SKM-1 (cell line): ENCODE measurements around the gene PTPN9.
A peak's percentile ranks its signal among the peaks of the same experiment; 100 is the strongest.
"Not testable (repeated sequence)": the region's sequence is repeated elsewhere in the genome, so short reads cannot be mapped to it uniquely, and the experiment has no call there.

Experiments used
- DNase-seq: peaks from one replicate; lab custom pipeline; 2025; ENCODE audit not compliant: unreplicated experiment; lab: John Stamatoyannopoulos, UW

PTPN9 gene

DNA sequence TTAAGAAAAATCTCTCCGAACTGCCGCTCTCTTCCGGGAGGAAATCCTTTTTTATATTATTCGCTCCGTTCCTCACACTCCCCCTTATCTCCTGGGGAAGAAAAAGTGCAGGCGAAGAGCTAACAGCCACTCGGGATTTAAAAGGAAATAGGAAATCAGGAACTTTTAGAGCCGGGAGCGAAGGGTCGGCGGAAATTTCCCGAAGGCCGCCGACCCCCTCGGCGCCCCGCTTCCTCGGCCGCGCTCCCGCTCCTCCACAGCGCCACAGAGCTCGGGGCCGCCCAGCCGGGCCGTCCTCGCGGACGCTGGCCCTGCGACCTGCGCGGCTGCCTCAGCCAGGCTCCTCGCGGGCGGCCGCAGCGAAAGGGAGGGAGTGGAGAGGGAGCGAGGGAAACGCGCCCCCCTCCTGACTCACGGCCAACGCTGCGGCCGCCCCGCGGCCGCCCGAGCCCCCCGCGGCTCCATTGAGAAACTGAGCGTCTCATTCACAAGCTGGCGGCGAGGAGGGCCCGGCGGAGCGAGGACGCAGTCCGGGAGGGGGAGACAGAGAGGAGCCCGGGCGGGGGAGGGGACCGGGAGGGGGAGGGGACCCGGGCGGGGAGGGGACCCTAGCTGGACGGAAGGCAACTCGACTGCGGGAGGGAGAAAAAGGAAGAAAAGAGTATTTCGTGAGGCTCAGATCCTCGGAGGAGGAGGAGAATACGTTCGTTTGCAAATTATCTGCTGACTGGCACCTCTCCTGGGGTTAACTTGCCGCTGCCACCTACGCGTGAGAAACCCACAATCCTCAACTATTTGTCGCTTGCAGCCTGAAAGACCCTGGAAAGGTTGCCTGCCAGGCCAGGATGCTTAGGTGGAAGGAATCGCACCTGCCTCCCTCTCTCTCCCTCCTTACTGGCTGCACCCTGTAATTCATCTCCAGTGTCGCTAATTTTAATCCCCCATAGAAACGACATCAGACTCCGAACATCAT, at the start of gene PTPN9:
TSS of gene PTPN9 (minus strand) at position 368 of the 973 bp plus-strand sequence. CDS start 539 bp downstream, outside the sequence.
- peak; percentile 68 for DNase-seq

DNA sequence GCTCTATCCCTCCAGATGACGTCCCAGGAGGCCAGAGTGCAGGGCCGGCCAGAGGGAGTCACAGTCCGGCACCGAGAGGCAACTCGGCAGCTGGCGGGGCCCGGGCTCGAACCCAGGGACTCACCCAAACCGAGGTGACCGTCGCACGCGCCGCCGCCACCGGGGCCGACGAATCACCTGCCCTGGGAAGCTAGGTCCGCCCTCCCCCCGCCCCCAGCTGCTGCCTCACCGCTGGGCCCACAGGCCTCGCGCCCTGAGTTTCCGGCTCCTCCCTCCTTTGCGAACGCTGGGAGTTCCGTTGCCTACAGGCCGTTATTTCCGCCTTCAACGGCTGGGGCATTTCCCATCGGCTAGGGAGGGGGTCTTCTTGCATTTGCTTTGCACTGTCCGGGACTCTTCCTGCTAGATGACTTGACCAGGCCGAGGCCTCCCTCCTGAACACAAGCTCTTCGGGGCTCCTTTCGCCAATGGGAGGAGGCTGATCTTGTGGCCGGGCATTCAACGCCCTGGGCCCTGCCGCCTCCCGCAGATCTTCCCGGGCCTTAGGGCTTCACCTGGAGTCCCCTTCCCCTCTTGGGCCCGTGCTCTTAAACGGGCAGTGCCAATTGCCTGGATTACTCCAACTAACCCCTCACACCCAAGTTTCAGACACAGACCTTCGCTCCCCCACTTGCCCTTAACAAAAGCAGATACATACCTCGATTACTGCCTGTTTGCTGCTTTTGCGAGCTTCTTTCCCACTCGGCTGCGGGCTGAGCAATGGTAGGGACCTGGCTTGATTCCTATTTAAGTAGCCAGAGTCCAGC, 46.6 kb upstream of the PTPN9 start, which contains the start of gene SNUPN:
TSS of gene SNUPN (minus strand) at position 184 of the 806 bp plus-strand sequence. CDS start 4,674 bp downstream, outside the sequence.
- DNase-seq, result peak; percentile 86

DNA sequence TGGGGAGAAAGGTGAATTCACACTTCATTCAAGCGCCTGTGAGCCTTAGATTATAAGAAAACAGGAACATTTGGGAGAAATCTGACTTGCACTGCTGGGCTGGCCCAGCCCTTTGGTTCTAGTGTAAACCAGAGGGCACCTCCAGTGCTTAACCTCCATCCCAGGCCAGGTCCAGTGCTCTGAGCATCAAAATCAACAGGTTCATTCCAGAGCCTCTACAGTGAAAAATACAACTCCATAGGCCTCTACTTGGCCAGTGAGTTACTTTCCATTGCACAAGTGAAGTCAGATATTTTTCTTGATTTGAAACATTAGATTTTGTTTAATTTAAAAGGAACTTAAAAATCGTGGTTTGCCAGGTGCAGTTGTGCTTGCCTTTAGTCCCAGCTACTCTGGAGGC, 43.4 kb upstream of the PTPN9 start:
- DNase-seq, result no peak

DNA sequence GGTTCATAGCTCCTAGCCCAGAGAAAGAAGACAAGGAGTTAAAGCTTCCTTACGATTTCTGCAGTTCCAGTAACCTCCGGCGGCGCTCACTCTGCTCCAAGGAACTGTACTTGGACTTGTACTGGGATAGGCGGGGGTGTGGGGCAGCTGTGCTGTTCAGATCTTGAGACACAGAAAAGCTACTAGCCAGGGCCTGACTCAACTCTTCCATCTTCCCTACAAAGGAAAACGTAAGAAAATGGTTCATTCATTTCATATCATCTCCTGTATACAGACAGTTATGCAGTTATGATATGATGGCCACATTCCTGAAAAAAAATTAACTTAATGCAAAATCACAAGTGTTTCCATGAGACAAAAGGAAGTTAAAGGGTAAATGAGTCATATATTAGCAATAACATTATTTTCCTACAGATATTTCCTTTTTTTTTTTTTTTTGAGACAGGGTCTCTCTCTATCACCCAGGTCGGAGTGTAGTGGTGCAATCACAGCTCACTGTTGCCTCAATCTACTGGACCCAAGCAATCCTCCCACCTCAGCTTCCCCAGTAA, 41.8 kb upstream of the PTPN9 start:
- no peak for DNase-seq

DNA sequence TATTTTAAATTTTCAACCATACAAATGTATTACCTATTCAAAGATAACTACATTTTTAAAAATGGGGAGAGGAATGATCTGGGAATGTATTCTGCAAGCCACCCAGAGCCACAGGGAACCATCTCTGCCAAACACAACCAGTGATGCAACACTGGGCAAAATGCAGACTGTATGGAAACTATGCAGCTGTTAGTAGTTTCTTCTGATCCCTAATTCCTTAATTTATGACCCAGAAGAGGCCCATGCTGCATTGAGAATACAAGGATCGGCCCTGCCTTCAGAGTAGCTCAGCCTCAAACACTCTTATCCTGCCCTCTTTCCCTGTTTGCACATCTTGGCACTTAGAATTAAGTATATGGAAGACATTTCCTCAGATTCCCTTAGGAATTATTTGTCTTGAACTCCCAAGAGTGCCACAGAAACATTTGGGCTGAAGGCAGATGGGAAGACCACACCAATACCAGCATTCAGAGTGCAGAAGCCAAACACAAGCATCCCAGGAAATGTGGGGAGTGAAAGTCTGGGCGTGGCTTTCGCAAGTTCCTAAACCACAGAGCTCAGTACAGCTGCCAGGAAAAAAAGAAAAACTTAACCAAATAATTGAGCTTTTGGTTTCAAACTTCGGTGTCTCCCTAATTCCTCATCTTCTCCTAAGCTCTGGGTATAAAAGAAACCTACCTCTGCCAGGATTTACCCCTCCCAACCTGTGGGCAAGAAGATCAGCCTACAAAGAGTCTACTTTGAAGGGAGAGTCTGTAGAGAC, 41.1 kb upstream of the PTPN9 start:
- no peak for DNase-seq

DNA sequence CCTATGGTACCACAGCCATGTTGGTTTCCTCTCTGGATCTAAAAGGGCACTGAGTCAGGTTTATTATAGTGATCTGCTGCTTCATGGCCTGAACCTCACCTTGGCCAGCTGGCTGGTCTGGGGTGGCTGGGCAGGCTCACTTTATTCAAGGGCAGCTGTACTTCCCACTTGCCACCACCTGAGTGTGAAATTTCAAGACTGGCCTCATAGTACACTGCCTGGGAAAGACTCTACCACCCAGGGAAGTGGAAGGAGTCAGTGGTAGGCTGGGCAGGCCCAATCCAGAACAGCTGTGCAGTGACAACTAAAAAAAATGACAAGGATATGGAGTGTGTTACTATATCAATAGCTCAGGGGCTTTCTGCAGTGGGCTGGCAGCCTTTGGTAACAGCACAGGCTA, 37.7 kb upstream of the PTPN9 start:
- DNase-seq, result no peak

DNA sequence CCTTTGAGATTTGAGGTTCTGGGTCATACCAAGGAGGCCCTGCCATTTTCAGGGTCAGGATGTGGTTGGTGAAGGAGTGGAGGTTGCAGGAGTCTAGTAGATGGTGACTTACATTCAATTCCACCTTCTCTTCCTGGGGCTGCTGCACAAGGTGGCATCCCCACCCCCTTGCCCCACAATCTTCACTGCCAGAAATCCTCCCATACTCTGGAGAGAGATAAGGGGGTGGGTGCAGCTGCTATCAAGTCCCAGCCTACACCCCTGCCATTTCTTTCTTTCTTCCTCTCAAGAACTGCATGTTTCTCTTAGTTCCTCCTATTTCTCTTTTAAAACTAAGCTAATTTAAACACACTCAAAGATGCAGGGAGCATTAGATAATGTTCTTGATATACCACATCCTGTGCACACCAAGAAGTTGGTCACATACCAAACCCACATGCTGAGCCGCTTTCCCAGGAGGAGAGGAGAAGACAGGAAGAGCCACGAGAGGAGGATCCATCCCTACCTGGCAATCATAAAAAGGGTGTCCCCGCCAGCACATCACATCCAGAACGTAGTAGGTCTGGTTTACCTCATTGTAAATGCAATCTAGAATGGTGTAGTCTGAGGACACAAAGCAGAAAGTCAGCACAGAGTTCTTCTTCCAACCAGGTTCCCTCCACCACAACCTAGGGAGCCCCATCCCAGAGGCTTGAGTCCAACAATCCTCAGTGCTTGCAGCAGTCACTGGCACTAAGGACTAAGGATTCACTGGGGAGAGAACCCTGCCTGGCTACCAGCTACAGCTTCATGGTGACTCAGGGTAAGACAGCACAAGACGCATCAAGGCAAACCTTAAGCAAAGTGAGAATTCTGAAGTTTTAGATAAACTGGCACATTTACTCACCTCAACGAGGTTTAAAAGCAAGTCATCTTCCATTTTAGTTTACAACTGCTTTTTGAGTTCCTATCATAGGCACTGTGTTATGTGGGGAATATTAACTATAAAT, 27.9 kb upstream of the PTPN9 start:
- no peak for DNase-seq

DNA sequence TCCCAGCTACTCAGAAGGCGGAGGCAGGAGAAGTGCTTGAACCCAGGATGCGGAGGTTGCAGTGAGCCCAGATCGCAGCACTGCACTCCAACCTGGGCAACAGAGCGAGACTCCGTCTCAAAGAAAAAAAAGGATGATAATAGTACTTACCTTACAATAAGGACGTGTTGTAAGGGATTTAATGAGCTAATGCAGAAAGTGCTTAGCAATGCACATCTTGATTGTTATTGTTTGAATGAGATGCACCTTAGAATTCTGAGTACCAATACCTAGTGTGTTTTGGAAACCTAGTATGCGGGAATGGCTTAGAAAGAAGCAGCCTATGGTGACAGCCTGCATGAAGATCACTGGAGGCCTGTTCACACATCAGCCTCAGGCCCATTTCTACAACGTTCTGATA, 26.9 kb upstream of the PTPN9 start:
- DNase-seq, result no peak

DNA sequence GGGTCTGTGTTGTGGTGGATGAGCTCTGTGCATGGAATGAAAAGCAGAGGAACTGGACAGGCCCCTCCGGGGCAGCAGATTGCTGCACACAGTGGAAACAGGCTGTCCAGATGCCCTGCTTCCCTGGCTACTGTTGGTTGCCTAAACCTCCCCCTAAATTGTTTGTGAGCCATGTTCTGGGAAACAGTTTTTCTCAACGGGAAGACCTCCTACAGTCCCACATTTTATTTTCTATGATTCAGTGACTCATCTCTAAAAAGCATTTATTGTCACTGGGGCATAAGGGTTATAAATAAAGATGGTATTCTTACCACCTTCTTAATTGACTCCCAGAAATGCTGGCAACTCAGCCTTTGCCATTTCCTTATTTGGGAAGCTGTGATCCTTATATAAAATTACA, 20.3 kb upstream of the PTPN9 start:
- DNase-seq, result no peak

DNA sequence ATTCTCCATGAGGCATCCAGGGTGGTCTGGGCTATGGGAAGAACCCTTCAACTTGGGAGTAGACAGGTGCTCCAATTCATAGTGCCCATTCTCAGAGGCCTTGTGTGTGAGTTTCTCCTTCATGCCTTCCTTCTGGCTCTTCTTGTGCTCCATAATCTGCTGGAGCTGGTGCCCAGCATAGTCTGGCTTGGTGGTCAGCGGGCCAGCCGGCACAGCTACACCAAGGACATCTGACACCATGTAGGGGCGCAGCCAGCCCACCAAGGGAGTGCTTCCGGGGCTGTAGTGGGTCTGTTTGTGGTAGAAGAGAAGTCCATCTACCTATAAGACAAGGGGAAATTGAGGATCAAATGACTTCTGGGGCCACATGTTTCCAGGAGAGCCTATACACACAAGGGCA, 19.2 kb upstream of the PTPN9 start:
- DNase-seq, result no peak

DNA sequence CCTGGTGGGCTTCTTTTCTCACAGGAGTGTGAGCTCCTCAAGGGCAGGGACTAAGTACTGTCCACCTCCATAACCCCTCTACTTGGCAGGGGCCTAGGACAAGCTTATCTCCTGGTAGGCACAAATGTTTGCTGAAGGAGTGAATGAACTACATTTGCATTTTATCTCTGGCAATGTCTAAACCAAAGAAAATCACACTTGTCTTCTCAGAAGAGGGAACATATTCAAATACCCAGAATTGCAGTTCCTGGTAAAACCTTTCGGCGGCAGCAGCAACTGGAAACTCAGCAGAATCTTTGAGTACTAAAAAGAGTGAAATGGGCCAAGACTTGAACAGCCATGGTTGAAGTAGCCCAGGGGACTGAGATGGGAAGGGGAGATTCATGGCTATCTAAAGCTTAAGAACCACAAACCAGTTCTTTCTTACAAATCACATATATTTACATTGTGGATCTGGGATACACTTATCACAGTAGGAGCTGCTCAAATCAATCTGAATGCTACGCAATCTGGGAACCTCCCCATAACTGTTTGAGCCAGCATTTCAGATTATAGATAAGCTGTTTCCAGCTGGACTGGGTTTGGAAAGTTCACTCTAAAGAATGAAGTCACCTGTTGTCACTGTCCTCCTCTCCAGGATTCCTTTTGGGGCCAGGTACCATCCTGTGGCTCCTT, 18.7 kb upstream of the PTPN9 start:
- DNase-seq, result peak; percentile 10

DNA sequence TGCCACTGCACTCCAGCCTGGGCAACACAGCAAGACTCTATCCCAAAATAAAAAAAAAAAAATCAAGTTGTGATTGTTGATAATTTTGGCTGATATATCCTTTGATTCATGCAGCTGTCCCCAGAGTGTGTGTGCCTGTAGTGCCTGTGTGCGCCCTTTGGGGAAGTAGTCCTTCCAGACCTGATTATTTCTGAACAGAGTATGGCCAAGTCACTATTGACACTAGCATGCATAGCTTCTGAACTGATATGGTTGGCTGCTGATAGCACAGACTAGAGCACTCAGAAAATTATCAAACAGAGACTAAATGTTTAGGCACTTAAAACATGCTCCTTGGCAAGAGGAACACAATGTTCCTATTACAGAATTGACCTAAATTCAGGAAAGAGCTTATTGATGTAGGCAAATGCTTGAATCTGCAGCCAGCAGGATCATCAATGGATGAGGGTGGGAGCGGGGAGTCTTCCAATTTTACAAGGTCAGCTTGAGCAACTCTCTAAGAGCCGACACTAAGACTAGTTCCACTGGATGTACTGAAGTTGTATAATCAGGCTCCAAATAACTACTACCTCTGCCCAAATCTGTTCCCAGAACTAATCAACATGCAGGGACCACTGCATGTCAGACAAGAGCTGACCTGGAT, 17.7 kb upstream of the PTPN9 start:
- no peak for DNase-seq

DNA sequence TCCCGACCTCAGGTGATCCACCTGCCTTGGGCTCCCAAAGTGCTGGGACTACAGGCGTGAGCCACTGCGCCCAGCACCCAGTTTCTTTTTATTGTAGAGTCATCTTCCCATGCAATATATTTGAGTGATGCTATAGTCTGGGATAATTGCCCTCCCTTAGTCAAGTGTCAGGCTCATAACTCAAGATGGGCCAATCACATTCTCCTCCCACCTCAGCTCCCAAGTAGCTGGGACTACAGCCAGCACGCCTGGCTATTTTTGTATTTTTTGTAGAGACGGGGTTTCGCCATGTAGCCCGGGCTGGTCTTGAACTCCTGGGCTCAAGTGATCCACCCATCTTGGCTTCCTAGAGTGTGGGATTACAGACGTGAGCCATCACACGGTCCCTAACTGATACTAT, 15.2 kb upstream of the PTPN9 start:
- no peak for DNase-seq

DNA sequence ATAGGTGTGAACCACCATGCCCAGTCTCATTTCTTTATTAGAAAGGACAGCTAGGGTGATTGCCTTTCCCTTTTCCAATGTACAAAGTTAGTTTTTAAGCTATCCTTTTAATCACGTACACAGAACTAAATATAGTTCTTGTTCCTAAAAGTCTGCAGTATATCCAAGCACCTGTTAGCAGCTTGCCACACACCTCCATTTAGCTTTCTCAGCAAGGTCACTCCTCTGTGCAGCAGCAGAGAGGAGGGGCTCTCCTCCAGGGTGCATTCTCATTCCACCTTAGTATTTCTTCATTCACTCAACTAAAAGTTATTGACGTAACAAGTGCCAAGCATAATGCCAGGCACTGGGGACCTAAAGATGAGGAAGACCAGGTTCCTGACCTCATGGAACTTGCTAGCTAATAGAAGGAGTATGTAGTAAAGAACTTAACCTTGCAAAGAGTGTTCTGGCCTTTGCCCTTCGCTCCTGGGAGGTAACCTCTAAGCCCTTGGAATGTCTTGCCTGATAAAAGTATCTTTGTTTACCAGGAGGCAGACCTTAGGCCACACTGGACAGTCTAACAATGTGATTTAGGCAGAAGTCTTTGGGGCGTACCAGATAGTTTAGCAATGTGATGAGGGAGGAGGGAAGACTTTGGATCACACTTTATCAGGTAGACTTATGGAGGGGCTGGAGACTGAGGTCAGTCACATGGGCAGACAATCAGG, 12.7 kb upstream of the PTPN9 start:
- DNase-seq, result no peak

DNA sequence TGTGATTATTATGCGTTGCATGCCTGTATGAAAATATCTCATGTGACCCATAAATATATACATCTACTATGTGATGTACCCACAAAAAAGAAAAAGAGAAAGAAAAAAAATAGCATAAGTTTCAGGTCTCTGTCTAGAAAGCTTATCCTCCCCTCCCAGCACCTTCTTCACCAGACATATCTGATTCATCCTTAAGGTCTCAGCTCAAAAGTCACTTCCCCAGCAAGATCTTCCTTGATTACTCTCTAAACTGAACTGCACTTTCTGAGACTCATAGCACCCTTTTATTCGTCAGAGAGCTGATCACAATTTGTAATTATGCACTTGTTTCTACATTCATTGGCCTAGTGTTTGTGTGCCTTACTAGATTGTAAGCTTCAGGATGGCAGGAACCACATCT, 11.1 kb upstream of the PTPN9 start:
- DNase-seq, result no peak

DNA sequence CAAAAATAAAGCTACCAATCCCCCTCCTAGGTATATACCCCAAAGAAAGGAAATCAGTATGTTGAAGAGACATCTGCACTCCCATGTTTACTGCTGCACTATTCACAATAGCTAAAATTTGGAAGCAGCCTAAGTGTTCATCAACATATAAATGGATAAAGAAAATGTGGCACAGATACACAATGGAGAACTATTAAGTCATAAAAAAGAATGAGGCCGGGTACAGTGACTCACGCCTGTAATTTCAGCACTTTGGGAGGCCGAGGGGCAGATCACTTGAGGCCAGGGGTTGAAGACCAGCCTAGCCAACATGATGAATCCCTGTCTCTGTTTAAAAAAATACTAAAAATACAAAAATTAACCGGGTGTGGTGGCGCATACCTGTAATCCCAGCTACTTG, 10.0 kb upstream of the PTPN9 start:
- no peak for DNase-seq

DNA sequence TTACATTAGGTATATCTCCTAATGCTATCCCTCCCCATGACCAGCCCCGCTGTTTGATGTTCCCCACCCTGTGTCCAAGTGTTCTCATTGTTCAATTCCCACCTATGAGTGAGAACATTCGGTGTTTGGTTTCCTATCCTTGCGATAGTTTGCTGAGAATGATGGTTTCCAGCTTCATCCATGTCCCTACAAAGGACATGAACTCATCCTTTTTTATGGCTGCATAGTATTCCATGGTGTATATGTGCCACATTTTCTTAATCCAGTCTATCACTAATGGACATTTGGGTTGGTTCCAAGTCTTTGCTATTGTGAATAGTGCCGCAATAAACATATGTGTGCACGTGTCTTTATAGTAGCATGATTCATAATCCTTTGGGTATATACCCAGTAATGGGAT, 7.3 kb upstream of the PTPN9 start:
- DNase-seq, result not testable (repeated sequence)

DNA sequence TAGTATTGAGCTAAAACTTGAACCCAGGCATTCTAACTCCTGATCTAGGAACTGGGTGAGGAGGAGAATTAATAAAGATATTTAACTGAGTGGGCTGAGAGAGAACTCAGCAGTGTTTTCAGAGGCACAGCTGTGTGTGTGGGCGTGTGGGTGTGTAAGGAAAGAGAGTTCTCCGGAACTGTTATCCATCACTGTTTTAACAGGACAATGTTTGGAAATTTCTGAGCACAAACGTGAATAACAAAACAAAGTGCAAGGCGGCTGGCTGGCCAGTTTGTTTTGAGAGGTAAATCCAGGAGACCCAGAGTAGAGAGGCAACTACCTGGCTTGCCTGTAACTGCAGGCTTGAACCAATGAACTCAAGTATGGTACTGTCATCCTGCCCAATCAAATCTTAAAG, 5.0 kb upstream of the PTPN9 start:
- DNase-seq, result no peak
